ENCODE measurements around the gene ACTL10. TPM values are rescaled to one million over a fixed set of nuclear protein-coding genes. Genes with fewer than 3 reads are reported as not detected.

The ACTL10 gene
- total RNA-seq, 1 experiment from 2014 or later, result 0.46 TPM

- H2BK20ac ChIP-seq (ENCODE audit: low read depth, low read length, poor library complexity, severe bottlenecking), result no peak overlapping the region
- no peak overlapping the region for H4K5ac ChIP-seq (ENCODE audit: insufficient read length, low read depth, low read length)
- TF ChIP-seq CTCF (conservative IDR thresholded peaks at IDR 0.05), result no peak
- DNase-seq, result no peak
- Mint-ChIP-seq H3K4me1 (peaks cover 19% of the 10 kb centered on the region in 2 experiments), H3K4me3 (no peak overlapping the region), H3K9me3 (no peaks in the 10 kb centered on the region), H3K27ac (peak overlapping the region in 2 of 3 experiments; percentile 31 to 54; a peak in 3 of 7 replicates), H3K36me3 (ENCODE audit: insufficient read depth in 1 of 3, low read depth in 3 of 3) (peaks cover 26 to 57% (median 40%) of the 10 kb centered on the region in 3 experiments; a peak in 6 of 7 replicates), H3K27me3 (ENCODE audit: low read depth) (no peaks in the 10 kb centered on the region)
- H2BK12ac ChIP-seq (ENCODE audit: insufficient read length, low read depth, low read length), result no peak overlapping the region
- H3K23me2 ChIP-seq (ENCODE audit: insufficient read length, low read depth, low read length, poor library complexity, severe bottlenecking), result peaks cover 10% of the 10 kb centered on the region
- WGBS (ENCODE audit: extremely low coverage, insufficient read length, low lambda C conversion rate), result no CpG with 5 or more reads among the region's 5 CpGs
- H4K91ac ChIP-seq (ENCODE audit: insufficient read length, low read depth, low read length), result no peak overlapping the region
- no peak overlapping the region for H2BK120ac ChIP-seq (ENCODE audit: low read depth, low read length, poor library complexity, severe bottlenecking)
- H3K27me3 ChIP-seq (ENCODE audit: insufficient read depth, low read length), result no peaks in the 10 kb centered on the region
- H4K20me1 ChIP-seq (ENCODE audit: control insufficient read depth, insufficient read depth, insufficient read length), result no peaks in the 10 kb centered on the region
- H3T11ph ChIP-seq (ENCODE audit: low read length), result no peak overlapping the region
- H2BK15ac ChIP-seq (ENCODE audit: low read depth, low read length), result no peak overlapping the region
- no peak overlapping the region for H3K23ac ChIP-seq (ENCODE audit: insufficient read length, low read depth, low read length)
- H2AK5ac ChIP-seq (ENCODE audit: insufficient read length, low read length), result no peak overlapping the region
- H3K79me2 ChIP-seq (ENCODE audit: insufficient read depth, low read length), result peaks cover 7% of the 10 kb centered on the region; the same call in 1 of the 2 replicates
- H3K9ac ChIP-seq (ENCODE audit: extremely low read depth, insufficient read length, low read length), result no peak overlapping the region
- no peak overlapping the region for H3K27ac ChIP-seq (ENCODE audit: insufficient read length, low read depth, low read length)
- no peak overlapping the region for H3K18ac ChIP-seq (ENCODE audit: insufficient read length, low read depth, low read length)
- H3K4me2 ChIP-seq (ENCODE audit: insufficient read depth, insufficient read length, low read length), result no peak overlapping the region
- H4K8ac ChIP-seq (replicated peaks; ENCODE audit: insufficient read length, low read depth, low read length), result no peak overlapping the region
- no peak overlapping the region for H2BK5ac ChIP-seq (ENCODE audit: insufficient read length, low read length)
- H3K9me3 ChIP-seq (ENCODE audit: control insufficient read depth, low read depth, low read length), result no peaks in the 10 kb centered on the region
- H3K79me1 ChIP-seq (ENCODE audit: insufficient read depth, low read depth, low read length, poor library complexity, severe bottlenecking), result no peaks in the 10 kb centered on the region
- H3K14ac ChIP-seq (ENCODE audit: insufficient read depth, low read length), result no peak overlapping the region
- H3K4me1 ChIP-seq (ENCODE audit: insufficient read depth, low read length), result no peaks in the 10 kb centered on the region
- H3K56ac ChIP-seq (ENCODE audit: insufficient read length, low read depth, low read length), result no peak overlapping the region
- no peak overlapping the region for H3K4ac ChIP-seq (ENCODE audit: low read depth, low read length)
- H2AFZ ChIP-seq (ENCODE audit: low read length), result no peak overlapping the region
These were observed 14.5 kb downstream of the ACTL10 start for GRCh38 chr20:33681288-33681687.

Data from H9 (cell line).